Neuronal stem cell (in vitro differentiated cells): ENCODE measurements around the gene SYT1.
"Not testable (repeated sequence)": the region's sequence is repeated elsewhere in the genome, so short reads cannot be mapped to it uniquely, and the experiment has no call there.

Experiments used
- DNase-seq: peaks from one replicate; pipeline ENCODE4 v3.0.0-alpha.2; 2013; ENCODE audit warnings: low spot score
- H2AFZ ChIP-seq: one replicate; pipeline ENCODE4 v1.6.1; 2013; ENCODE audit warnings: mild to moderate bottlenecking, low read length, inconsistent platforms
- H2AK5ac ChIP-seq: 2 replicates; pipeline ENCODE4 v1.6.1; 2013; ENCODE audit warnings: low read depth, mild to moderate bottlenecking, inconsistent platforms, low read length, moderate library complexity, mixed read lengths
- H2BK120ac ChIP-seq: 2 replicates; pipeline ENCODE4 v1.6.1; 2013; ENCODE audit warnings: low read depth, mild to moderate bottlenecking, inconsistent platforms, low read length, moderate library complexity, mixed read lengths
- H2BK12ac ChIP-seq: one replicate; pipeline ENCODE4 v1.6.1; 2013; ENCODE audit warnings: low read length, inconsistent platforms
- H2BK15ac ChIP-seq: 2 replicates; pipeline ENCODE4 v1.6.1; 2013; ENCODE audit warnings: mild to moderate bottlenecking, low read length, inconsistent platforms, mixed read lengths
- H2BK5ac ChIP-seq: one replicate; pipeline ENCODE4 v1.6.1; 2013; ENCODE audit warnings: inconsistent platforms, mild to moderate bottlenecking, low read length, moderate library complexity
- H3K14ac ChIP-seq: one replicate; pipeline ENCODE4 v1.6.1; 2013; ENCODE audit warnings: low read length, inconsistent platforms
- H3K18ac ChIP-seq: 2 replicates; pipeline ENCODE4 v1.6.1; 2013; ENCODE audit warnings: low read length, inconsistent platforms
- H3K23ac ChIP-seq: 2 replicates; pipeline ENCODE4 v1.6.1; 2013; ENCODE audit warnings: low read depth, mild to moderate bottlenecking, mixed read lengths, low read length, inconsistent platforms; ENCODE audit not compliant: poor library complexity
- H3K27ac ChIP-seq: replicated peaks from 3 replicates; pipeline ENCODE4 v1.5.1; 2013; ENCODE audit warnings: low read length, inconsistent platforms
- H3K27me3 ChIP-seq, 3 experiments: 2 replicates each; pipeline ENCODE4 v1.6.1; 2013; ENCODE audit warnings: low read length in 3 of 3, mild to moderate bottlenecking in 2 of 3, inconsistent platforms in 1 of 3, low read depth in 1 of 3, mixed read lengths in 1 of 3, moderate library complexity in 1 of 3; ENCODE audit not compliant: control insufficient read depth in 3 of 3, insufficient read depth in 3 of 3
- H3K36me3 ChIP-seq, 2 donors: replicated peaks in 1 of 2; 2 replicates each; pipeline ENCODE4 v1.6.1; 2013; ENCODE audit warnings: low read length in 2 of 2; ENCODE audit not compliant: control insufficient read depth in 2 of 2, insufficient read depth in 2 of 2
- H3K4ac ChIP-seq: 2 replicates; pipeline ENCODE4 v1.6.1; 2013; ENCODE audit warnings: inconsistent platforms, mild to moderate bottlenecking, low read length, moderate library complexity
- H3K4me1 ChIP-seq, 2 donors: 1 replicate in 1 of 2; 2 replicates in 1 of 2; pipeline ENCODE4 v1.6.1; 2013; ENCODE audit warnings: low read length in 2 of 2, low read depth in 1 of 2; ENCODE audit not compliant: control insufficient read depth in 2 of 2, insufficient read depth in 1 of 2
- H3K4me2 ChIP-seq: one replicate; pipeline ENCODE4 v1.6.1; 2013; ENCODE audit warnings: mild to moderate bottlenecking, low read length, inconsistent platforms; ENCODE audit not compliant: insufficient read depth, poor library complexity, severe bottlenecking
- H3K4me3 ChIP-seq, 2 donors: 2 replicates each; pipeline ENCODE4 v1.5.1; 2013; ENCODE audit warnings: low read length in 2 of 2, mild to moderate bottlenecking in 2 of 2, inconsistent platforms in 1 of 2, moderate library complexity in 1 of 2
- H3K79me1 ChIP-seq: one replicate; pipeline ENCODE4 v1.6.1; 2013; ENCODE audit warnings: low read depth, mild to moderate bottlenecking, inconsistent platforms, low read length, moderate library complexity
- H3K9ac ChIP-seq: one replicate; pipeline ENCODE4 v1.6.1; 2013; ENCODE audit warnings: mild to moderate bottlenecking, low read depth, low read length, inconsistent platforms; ENCODE audit not compliant: poor library complexity
- H3K9me3 ChIP-seq, 2 donors: replicated peaks in 1 of 2; 2 replicates each; pipeline versions ENCODE3 to v1.6.1; 2013; ENCODE audit warnings: low read length in 2 of 2, mild to moderate bottlenecking in 2 of 2, inconsistent platforms in 1 of 2, low read depth in 1 of 2, mixed read lengths in 1 of 2, moderate library complexity in 1 of 2; ENCODE audit not compliant: control insufficient read depth in 2 of 2, insufficient read depth in 1 of 2
- H4K8ac ChIP-seq: one replicate; pipeline ENCODE4 v1.6.1; 2013; ENCODE audit warnings: low read depth, mild to moderate bottlenecking, inconsistent platforms, low read length, moderate library complexity
- H4K91ac ChIP-seq: one replicate; pipeline ENCODE4 v1.6.1; 2013; ENCODE audit warnings: low read length, low read depth, mild to moderate bottlenecking, inconsistent platforms; ENCODE audit not compliant: poor library complexity
- WGBS, 2 donors: extraction: QIAGEN DNeasy Blood & Tissue Kit; methylation state at CpG; one replicate each; pipeline ENCODE4 v1.1.7; 2013; ENCODE audit warnings: missing lambda C conversion rate in 2 of 2, mixed read lengths in 1 of 2; ENCODE audit not compliant: insufficient read length in 2 of 2, insufficient replicate concordance in 1 of 2; ENCODE audit errors: extremely low coverage in 2 of 2; 5-methylcytosine and 5-hydroxymethylcytosine counted together

SYT1 gene

DNA sequence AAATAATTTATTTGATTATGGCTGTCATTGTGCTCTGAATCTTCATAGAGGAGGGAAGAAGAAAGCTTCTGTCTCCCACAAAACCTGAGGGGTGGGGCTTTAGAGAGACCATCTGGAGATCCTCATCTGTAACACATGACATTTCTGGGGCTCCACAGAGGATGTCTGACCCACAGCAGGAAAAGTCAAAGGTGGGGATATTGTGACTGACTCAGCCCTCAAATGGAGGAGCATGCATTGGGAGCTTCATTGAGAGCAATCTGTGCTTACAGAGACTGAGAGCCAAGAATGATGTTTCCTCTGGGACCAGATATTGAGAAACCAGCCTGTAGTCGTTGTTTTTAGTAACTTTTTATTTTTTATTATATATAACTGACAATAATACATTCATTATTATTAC lies 158.7 kb downstream of the SYT1 start:
- DNase-seq = no peak
- Histone ChIP-seq H3K4me3 (no peak overlapping the region), H3K9me3 (no peaks in the 10 kb centered on the region), H2AK5ac (no peak overlapping the region), H2BK15ac (no peak overlapping the region), H2BK12ac (no peak overlapping the region), H4K91ac (no peak overlapping the region), H2AFZ (no peak overlapping the region), H3K23ac (no peak overlapping the region), H3K4me2 (no peak overlapping the region), H3K27ac (no peak overlapping the region), H3K4ac (no peak overlapping the region), H2BK5ac (no peak overlapping the region), H3K18ac (no peak overlapping the region), H3K4me1 (no peaks in the 10 kb centered on the region), H4K8ac (no peak overlapping the region), H2BK120ac (no peak overlapping the region), H3K36me3 (peaks cover 0 to 2% of the 10 kb centered on the region in 2 donors), H3K9ac (no peak overlapping the region), H3K79me1 (no peaks in the 10 kb centered on the region), H3K27me3 (no peaks in the 10 kb centered on the region), H3K14ac (no peak overlapping the region)
- WGBS, 2 donors = no CpG with 5 or more reads among the region's 1 CpG

DNA sequence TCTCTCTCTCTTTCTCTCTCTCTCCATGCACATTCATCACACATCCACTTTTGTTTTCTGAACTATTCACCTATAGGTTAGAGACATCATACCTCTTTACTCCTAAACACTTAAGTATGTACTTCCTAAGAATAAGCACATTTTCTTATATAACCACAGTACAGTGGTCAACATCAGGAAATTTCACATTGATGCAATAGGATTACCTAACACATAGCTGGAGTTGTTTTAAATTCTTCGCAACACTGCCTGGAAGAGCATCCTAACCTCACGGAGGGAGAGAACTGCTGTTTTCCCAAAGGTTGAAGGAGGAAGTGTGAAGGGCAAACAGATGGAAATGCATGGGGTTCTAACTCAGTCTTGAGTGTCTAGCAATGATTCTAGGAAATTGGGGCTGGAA lies 159.2 kb downstream of the SYT1 start:
- no CpG with 5 or more reads among the region's 2 CpGs for WGBS, 2 donors
- Histone ChIP-seq H3K79me1 (no peaks in the 10 kb centered on the region), H3K27ac (no peak overlapping the region), H2AFZ (no peak overlapping the region), H4K91ac (no peak overlapping the region), H3K4me1 (no peaks in the 10 kb centered on the region), H3K27me3 (no peaks in the 10 kb centered on the region), H2AK5ac (no peak overlapping the region), H2BK120ac (no peak overlapping the region), H3K36me3 (peaks cover 0 to 2% of the 10 kb centered on the region in 2 donors), H3K4ac (no peak overlapping the region), H2BK15ac (no peak overlapping the region), H3K4me3 (no peak overlapping the region), H3K9me3 (no peaks in the 10 kb centered on the region), H2BK12ac (no peak overlapping the region), H3K4me2 (no peak overlapping the region), H2BK5ac (no peak overlapping the region), H3K14ac (no peak overlapping the region), H3K18ac (no peak overlapping the region), H3K23ac (no peak overlapping the region), H4K8ac (no peak overlapping the region), H3K9ac (no peak overlapping the region)
- DNase-seq = no peak

DNA sequence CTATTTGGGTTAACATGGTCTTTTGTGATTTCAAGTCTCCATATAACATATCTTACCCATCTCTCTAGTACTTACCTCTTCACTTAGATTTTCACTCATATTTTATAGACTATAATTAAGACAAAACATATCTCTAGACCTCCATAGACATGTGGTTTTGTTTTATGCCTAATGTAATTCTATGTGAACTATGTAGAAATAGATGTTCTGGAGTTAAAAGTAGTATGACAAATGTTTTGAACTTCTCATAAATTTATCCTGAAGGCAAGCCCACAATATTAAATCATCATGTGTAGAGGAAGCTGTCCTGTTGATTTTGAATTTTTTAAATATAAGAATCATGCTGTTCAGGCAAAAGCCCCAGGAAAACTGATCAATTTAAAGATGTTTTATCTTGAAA lies 169.2 kb downstream of the SYT1 start:
- no peak for DNase-seq
- Histone ChIP-seq H2BK5ac (no peak overlapping the region), H2BK15ac (no peak overlapping the region), H2BK12ac (no peak overlapping the region), H3K23ac (no peak overlapping the region), H3K4me2 (no peak overlapping the region), H3K9ac (no peak overlapping the region), H3K27ac (no peak overlapping the region), H2AFZ (no peak overlapping the region), H3K4me3 (no peak overlapping the region), H3K9me3 (no peaks in the 10 kb centered on the region), H2BK120ac (no peak overlapping the region), H3K36me3 (no peaks in the 10 kb centered on the region), H3K79me1 (no peaks in the 10 kb centered on the region), H2AK5ac (no peak overlapping the region), H3K27me3 (no peaks in the 10 kb centered on the region), H3K14ac (no peak overlapping the region), H4K8ac (no peak overlapping the region), H3K4me1 (no peaks in the 10 kb centered on the region), H4K91ac (no peak overlapping the region), H3K4ac (no peak overlapping the region), H3K18ac (no peak overlapping the region)

- not testable (repeated sequence) for H2AFZ ChIP-seq, H3K14ac ChIP-seq, H3K27ac ChIP-seq, H3K18ac ChIP-seq, H2BK12ac ChIP-seq, H3K4me1 ChIP-seq, H3K36me3 ChIP-seq, H3K4me3 ChIP-seq, H3K4ac ChIP-seq, H3K9me3 ChIP-seq, H2BK5ac ChIP-seq, H4K91ac ChIP-seq, H2BK120ac ChIP-seq, H2BK15ac ChIP-seq, H3K9ac ChIP-seq, DNase-seq, H3K23ac ChIP-seq, H4K8ac ChIP-seq, H3K79me1 ChIP-seq, H3K27me3 ChIP-seq, H2AK5ac ChIP-seq, H3K4me2 ChIP-seq
- WGBS, 2 donors = no CpG with 5 or more reads among the region's 6 CpGs
Measured at GRCh38 chr12:79044748-79045147, 180.2 kb downstream of the SYT1 start.
